KOPT-K1 (cell line): Measurements from ENCODE around the gene ZNF195.
"Not testable (repeated sequence)": the region's sequence is repeated elsewhere in the genome, so short reads cannot be mapped to it uniquely, and the experiment has no call there.

Experiments
- H3K27ac ChIP-seq: fragments of 200-600 bp; sonication (generic); 2 replicates; pipeline ENCODE4 v1.5.1; 2016; ENCODE audit warnings: antibody characterized with exemption, mild to moderate bottlenecking, low read depth, low read length; ENCODE audit not compliant: poor library complexity, severe bottlenecking
- H3K36me3 ChIP-seq: fragments of 200-600 bp; sonication (generic); 2 replicates; pipeline ENCODE4 v1.5.1; 2017; ENCODE audit warnings: antibody characterized with exemption, mild to moderate bottlenecking, low read length, moderate library complexity; ENCODE audit not compliant: insufficient read depth
- H3K9me3 ChIP-seq: fragments of 200-600 bp; sonication (generic); 2 replicates; pipeline ENCODE4 v1.5.1; 2017; ENCODE audit warnings: antibody characterized with exemption, low read length, mild to moderate bottlenecking; ENCODE audit not compliant: insufficient read depth, poor library complexity, severe bottlenecking

ZNF195 gene

GRCh38 chr11:3378426-3379423, at the start of gene ZNF195:
Gene ZNF195, minus strand, starts transcription at chr11:3379146. Its CDS starts 106 bp downstream, at chr11:3379040.
- Histone ChIP-seq H3K27ac (peak within 1 kb of the TSS; percentile 88), H3K9me3 (peaks cover 41% of the 10 kb centered on the region), H3K36me3 (peaks cover 41% of the 10 kb centered on the region)

GRCh38 chr11:3428076-3428475, 49.1 kb upstream of the ZNF195 start:
- H3K9me3 ChIP-seq, H3K36me3 ChIP-seq, H3K27ac ChIP-seq: not testable (repeated sequence)

- not testable (repeated sequence) for H3K27ac ChIP-seq, H3K36me3 ChIP-seq, H3K9me3 ChIP-seq
These were observed 47.6 kb upstream of the ZNF195 start for GRCh38 chr11:3426541-3426940.

GRCh38 chr11:3423928-3424327, 45.0 kb upstream of the ZNF195 start:
- H3K36me3 ChIP-seq, H3K27ac ChIP-seq, H3K9me3 ChIP-seq: not testable (repeated sequence)

GRCh38 chr11:3423138-3423731, 44.3 kb upstream of the ZNF195 start:
- not testable (repeated sequence) for H3K9me3 ChIP-seq, H3K36me3 ChIP-seq
- H3K27ac ChIP-seq: peak overlapping the region; percentile 58

GRCh38 chr11:3422380-3423137, 43.6 kb upstream of the ZNF195 start:
- not testable (repeated sequence) for H3K36me3 ChIP-seq, H3K9me3 ChIP-seq
- H3K27ac ChIP-seq: peak overlapping the region; percentile 58

- peak overlapping the region; percentile 58 for H3K27ac ChIP-seq
- not testable (repeated sequence) for H3K9me3 ChIP-seq, H3K36me3 ChIP-seq
These were observed 42.8 kb upstream of the ZNF195 start for GRCh38 chr11:3421608-3422379.

- H3K9me3 ChIP-seq, H3K27ac ChIP-seq, H3K36me3 ChIP-seq: not testable (repeated sequence)
These were observed 41.5 kb upstream of the ZNF195 start for GRCh38 chr11:3420281-3421042.

GRCh38 chr11:3419496-3419895, 40.5 kb upstream of the ZNF195 start:
- H3K9me3 ChIP-seq, H3K27ac ChIP-seq, H3K36me3 ChIP-seq: not testable (repeated sequence)

GRCh38 chr11:3417047-3417446, 38.1 kb upstream of the ZNF195 start:
- H3K9me3 ChIP-seq, H3K36me3 ChIP-seq, H3K27ac ChIP-seq: not testable (repeated sequence)

- not testable (repeated sequence) for H3K27ac ChIP-seq, H3K36me3 ChIP-seq, H3K9me3 ChIP-seq
These were observed 36.4 kb upstream of the ZNF195 start for GRCh38 chr11:3415301-3415700.

- not testable (repeated sequence) for H3K27ac ChIP-seq, H3K9me3 ChIP-seq, H3K36me3 ChIP-seq
These were observed 34.7 kb upstream of the ZNF195 start for GRCh38 chr11:3413666-3414065.

GRCh38 chr11:3412837-3413236, 33.9 kb upstream of the ZNF195 start:
- Histone ChIP-seq H3K9me3 (no peaks in the 10 kb centered on the region), H3K27ac (no peak overlapping the region), H3K36me3 (no peaks in the 10 kb centered on the region)

- H3K9me3 ChIP-seq, H3K36me3 ChIP-seq, H3K27ac ChIP-seq: not testable (repeated sequence)
These were observed 29.8 kb upstream of the ZNF195 start for GRCh38 chr11:3408722-3409121.
